Cardiac muscle cell (in vitro differentiated cells and primary cell): ENCODE data around the gene SIGLEC1. TPM values are rescaled to one million over a fixed set of nuclear protein-coding genes. Genes with fewer than 3 reads are reported as not detected.

ENCODE experiments used
- DNase-seq, 2 donors: peaks; one replicate each; pipeline versions ENCODE4 v3.0.0 to v3.0.0-alpha.2; 2010 to 2017; ENCODE audit warnings: low read depth in 1 of 2, low spot score in 1 of 2
- H3K27ac ChIP-seq: fragments of 200-600 bp; sonication (generic); 2 replicates; pipeline ENCODE4 v1.5.1; 2016
- H3K27me3 ChIP-seq: fragments of 200-600 bp; sonication (generic); 2 replicates; pipeline ENCODE4 v1.6.0; 2016; ENCODE audit warnings: control low read depth
- H3K36me3 ChIP-seq: fragments of 200-600 bp; sonication (generic); 2 replicates; pipeline ENCODE4 v1.5.1; 2016; ENCODE audit warnings: control low read depth
- H3K4me1 ChIP-seq: fragments of 200-600 bp; sonication (generic); 2 replicates; pipeline ENCODE4 v1.8.1; 2017; ENCODE audit warnings: low read depth, mild to moderate bottlenecking, mixed run types
- H3K4me3 ChIP-seq: fragments of 200-600 bp; sonication (generic); 2 replicates; pipeline ENCODE4 v1.5.1; 2016; ENCODE audit warnings: mild to moderate bottlenecking
- H3K9me3 ChIP-seq: fragments of 200-600 bp; sonication (generic); 2 replicates; pipeline ENCODE4 v1.5.1; 2017; ENCODE audit warnings: low read depth, mild to moderate bottlenecking, control low read depth
- polyA plus RNA-seq: library from polyadenylated mRNA; unstranded; fragments of >200 nt; fragmentation: Nextera tagmentation; extraction: Ambion mirVana; gene quantifications from 2 replicates; pipeline ENCODE4 v1.2.1, GENCODE V29; 2016
- total RNA-seq: library from RNA; depleted of rRNA; stranded (reverse); fragments of >200 nt; gene quantifications from 2 replicates; pipeline ENCODE4 v1.2.3, GENCODE V29; 2016
- TF ChIP-seq, protein P1 (sequence below): IDR thresholded peaks from 2 replicates; pipeline ENCODE4 v1.5.1; 2012; ENCODE audit warnings: low read depth, mild to moderate bottlenecking, low read length

The SIGLEC1 gene
- total and polyA plus RNA-seq, 2 experiments from 2014 or later, result not detected

- peaks cover 17% of the 10 kb centered on the region for H3K27me3 ChIP-seq
- no peaks in the 10 kb centered on the region for H3K4me1 ChIP-seq
- DNase-seq, result no peak
- H3K27ac ChIP-seq, result no peak overlapping the region
- H3K9me3 ChIP-seq, result no peaks in the 10 kb centered on the region
- H3K4me3 ChIP-seq, result no peak overlapping the region
- TF ChIP-seq, protein P1, sequence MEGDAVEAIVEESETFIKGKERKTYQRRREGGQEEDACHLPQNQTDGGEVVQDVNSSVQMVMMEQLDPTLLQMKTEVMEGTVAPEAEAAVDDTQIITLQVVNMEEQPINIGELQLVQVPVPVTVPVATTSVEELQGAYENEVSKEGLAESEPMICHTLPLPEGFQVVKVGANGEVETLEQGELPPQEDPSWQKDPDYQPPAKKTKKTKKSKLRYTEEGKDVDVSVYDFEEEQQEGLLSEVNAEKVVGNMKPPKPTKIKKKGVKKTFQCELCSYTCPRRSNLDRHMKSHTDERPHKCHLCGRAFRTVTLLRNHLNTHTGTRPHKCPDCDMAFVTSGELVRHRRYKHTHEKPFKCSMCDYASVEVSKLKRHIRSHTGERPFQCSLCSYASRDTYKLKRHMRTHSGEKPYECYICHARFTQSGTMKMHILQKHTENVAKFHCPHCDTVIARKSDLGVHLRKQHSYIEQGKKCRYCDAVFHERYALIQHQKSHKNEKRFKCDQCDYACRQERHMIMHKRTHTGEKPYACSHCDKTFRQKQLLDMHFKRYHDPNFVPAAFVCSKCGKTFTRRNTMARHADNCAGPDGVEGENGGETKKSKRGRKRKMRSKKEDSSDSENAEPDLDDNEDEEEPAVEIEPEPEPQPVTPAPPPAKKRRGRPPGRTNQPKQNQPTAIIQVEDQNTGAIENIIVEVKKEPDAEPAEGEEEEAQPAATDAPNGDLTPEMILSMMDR, result no peak
- H3K36me3 ChIP-seq, result no peaks in the 10 kb centered on the region
These were observed 12.0 kb upstream of the SIGLEC1 start for GRCh38 chr20:3724356-3724755.

GRCh38 chr20:3723284-3723683, 10.9 kb upstream of the SIGLEC1 start:
- TF ChIP-seq, protein P1, result no peak
- Histone ChIP-seq H3K4me3 (no peak overlapping the region), H3K27ac (no peak overlapping the region), H3K4me1 (no peaks in the 10 kb centered on the region), H3K9me3 (no peaks in the 10 kb centered on the region), H3K36me3 (no peaks in the 10 kb centered on the region), H3K27me3 (peaks cover 16% of the 10 kb centered on the region)
- no peak for DNase-seq

GRCh38 chr20:3721912-3722311, 9.5 kb upstream of the SIGLEC1 start:
- peaks cover 11% of the 10 kb centered on the region for H3K27me3 ChIP-seq
- TF ChIP-seq, protein P1, result no peak
- H3K4me1 ChIP-seq, result no peaks in the 10 kb centered on the region
- DNase-seq, result no peak
- H3K9me3 ChIP-seq, result no peaks in the 10 kb centered on the region
- no peak overlapping the region for H3K27ac ChIP-seq
- no peaks in the 10 kb centered on the region for H3K36me3 ChIP-seq
- no peak overlapping the region for H3K4me3 ChIP-seq

- no peaks in the 10 kb centered on the region for H3K4me1 ChIP-seq
- no peak overlapping the region for H3K4me3 ChIP-seq
- no peaks in the 10 kb centered on the region for H3K9me3 ChIP-seq
- no peak for DNase-seq
- TF ChIP-seq, protein P1, result no peak
- H3K27me3 ChIP-seq, result peaks cover 5% of the 10 kb centered on the region
- H3K27ac ChIP-seq, result no peak overlapping the region
- H3K36me3 ChIP-seq, result no peaks in the 10 kb centered on the region
These were observed 8.2 kb upstream of the SIGLEC1 start for GRCh38 chr20:3720626-3721025.

GRCh38 chr20:3720068-3720467, 7.7 kb upstream of the SIGLEC1 start:
- TF ChIP-seq, protein P1, result no peak
- DNase-seq, result no peak
- H3K27me3 ChIP-seq, result peaks cover 5% of the 10 kb centered on the region
- no peak overlapping the region for H3K4me3 ChIP-seq
- no peaks in the 10 kb centered on the region for H3K4me1 ChIP-seq
- H3K27ac ChIP-seq, result no peak overlapping the region
- no peaks in the 10 kb centered on the region for H3K36me3 ChIP-seq
- H3K9me3 ChIP-seq, result no peaks in the 10 kb centered on the region

- Histone ChIP-seq H3K27ac (no peak overlapping the region), H3K27me3 (peaks cover 5% of the 10 kb centered on the region), H3K9me3 (no peaks in the 10 kb centered on the region), H3K4me3 (no peak overlapping the region), H3K36me3 (no peaks in the 10 kb centered on the region), H3K4me1 (no peaks in the 10 kb centered on the region)
- no peak for DNase-seq
- TF ChIP-seq, protein P1, result no peak
These were observed 6.6 kb upstream of the SIGLEC1 start for GRCh38 chr20:3719046-3719445.
